Spinal cord (tissue), 10 donors: Measurements from ENCODE around the gene PACRG. TPM values are rescaled to one million over a fixed set of nuclear protein-coding genes. Genes with fewer than 3 reads are reported as not detected.

Experiments used
- DNase-seq, 6 donors: peaks; one replicate each; pipeline versions ENCODE4 v3.0.0 to v3.0.0-alpha.2; 2013 to 2015; ENCODE audit warnings: low spot score in 6 of 6, low read depth in 4 of 6
- H3K27ac ChIP-seq: one replicate; pipeline ENCODE4 v1.5.1; 2013; ENCODE audit warnings: low read depth, low read length, control low read depth
- H3K27me3 ChIP-seq: one replicate; pipeline ENCODE4 v1.6.1; 2013; ENCODE audit warnings: low read length; ENCODE audit not compliant: control insufficient read depth, insufficient read depth
- H3K36me3 ChIP-seq: one replicate; pipeline ENCODE4 v1.6.1; 2013; ENCODE audit warnings: low read length; ENCODE audit not compliant: control insufficient read depth, insufficient read depth
- H3K4me1 ChIP-seq: one replicate; pipeline ENCODE4 v1.6.1; 2013; ENCODE audit warnings: low read length; ENCODE audit not compliant: control insufficient read depth, insufficient read depth
- H3K4me3 ChIP-seq: one replicate; pipeline ENCODE4 v1.5.1; 2013; ENCODE audit warnings: low read depth, low read length, control low read depth
- H3K9me3 ChIP-seq: one replicate; pipeline ENCODE4 v1.6.1; 2013; ENCODE audit warnings: low read length; ENCODE audit not compliant: control insufficient read depth, insufficient read depth
- WGBS: methylation state at CpG from one replicate; pipeline ENCODE4 v1.1.5; 2013; ENCODE audit warnings: missing lambda C conversion rate; ENCODE audit not compliant: insufficient coverage; 5-methylcytosine and 5-hydroxymethylcytosine counted together
- polyA plus RNA-seq, 2 donors: library from polyadenylated mRNA; unstranded; fragments of 120-200 nt; gene quantifications; one replicate each; pipeline ENCODE4 v1.2.1, GENCODE V29; 2013; ENCODE audit not compliant: insufficient read length in 2 of 2
- total RNA-seq, 2 donors: library from RNA; depleted of rRNA in 1 of 2; stranded (reverse); fragments of 120-200 nt in 1 of 2; fragments of >200 nt in 1 of 2; gene quantifications; one replicate each; pipeline versions ENCODE4 v1.2.3 to v1.2.4, GENCODE V29; 2013 to 2014
- donor health status: healthy.

The PACRG gene
- total and polyA plus RNA-seq, 4 donors: 9.5 to 21.2 (median 17.8) TPM

DNA sequence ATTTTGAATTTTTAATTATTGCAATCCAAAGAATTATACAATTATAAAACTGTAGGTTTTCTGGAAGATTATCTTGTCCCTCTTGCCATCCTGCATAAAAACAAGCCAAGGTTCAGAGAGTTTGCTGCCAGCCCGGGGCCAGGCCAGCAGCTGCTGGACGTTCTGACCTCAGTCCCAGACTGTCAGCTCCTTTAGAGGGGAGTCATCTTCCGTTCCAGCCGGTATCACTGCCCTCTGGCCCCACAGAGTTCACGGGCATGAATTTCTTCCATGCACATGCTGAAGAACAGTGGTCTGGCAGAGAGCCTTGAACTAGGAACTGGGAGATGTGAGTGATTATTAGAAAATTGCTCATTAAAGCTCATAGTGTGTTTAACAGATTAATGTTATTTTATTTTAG, 556.4 kb downstream of the PACRG start:
- H3K36me3 ChIP-seq: no peaks in the 10 kb centered on the region
- H3K4me3 ChIP-seq: no peak overlapping the region
- peaks cover under 1% of the 10 kb centered on the region for H3K9me3 ChIP-seq
- H3K27me3 ChIP-seq: no peaks in the 10 kb centered on the region
- 78% methylated on average over 5 of the region's 5 CpGs for WGBS
- peaks cover 6% of the 10 kb centered on the region for H3K4me1 ChIP-seq
- no peak overlapping the region for H3K27ac ChIP-seq
- DNase-seq: no peak

DNA sequence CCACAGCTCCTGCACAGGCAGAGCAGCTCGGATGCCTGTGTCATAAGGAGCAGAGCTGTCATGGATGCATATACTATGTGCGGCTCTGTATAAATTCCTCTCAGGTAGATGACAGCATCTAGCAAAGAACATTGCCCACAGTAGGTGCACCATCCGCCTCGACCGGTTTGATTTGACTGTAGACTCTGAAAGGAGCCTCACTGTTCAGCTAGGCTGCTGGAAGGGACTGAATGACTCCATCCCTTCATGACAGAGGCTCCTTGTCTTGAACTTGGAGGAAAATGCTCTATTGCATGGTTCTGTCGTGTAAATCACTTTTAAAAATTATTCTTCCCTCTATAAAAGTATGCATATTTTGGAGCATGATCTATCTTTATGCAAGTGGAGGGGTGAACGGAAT, 557.9 kb downstream of the PACRG start:
- Histone ChIP-seq H3K36me3 (no peaks in the 10 kb centered on the region), H3K27me3 (no peaks in the 10 kb centered on the region), H3K4me1 (peaks cover 6% of the 10 kb centered on the region), H3K9me3 (no peaks in the 10 kb centered on the region), H3K27ac (peak overlapping the region; percentile 48), H3K4me3 (no peak overlapping the region)
- peak in 2 of 6 donors; percentile 23 to 40 for DNase-seq
- 63% methylated on average over 5 of the region's 7 CpGs for WGBS

DNA sequence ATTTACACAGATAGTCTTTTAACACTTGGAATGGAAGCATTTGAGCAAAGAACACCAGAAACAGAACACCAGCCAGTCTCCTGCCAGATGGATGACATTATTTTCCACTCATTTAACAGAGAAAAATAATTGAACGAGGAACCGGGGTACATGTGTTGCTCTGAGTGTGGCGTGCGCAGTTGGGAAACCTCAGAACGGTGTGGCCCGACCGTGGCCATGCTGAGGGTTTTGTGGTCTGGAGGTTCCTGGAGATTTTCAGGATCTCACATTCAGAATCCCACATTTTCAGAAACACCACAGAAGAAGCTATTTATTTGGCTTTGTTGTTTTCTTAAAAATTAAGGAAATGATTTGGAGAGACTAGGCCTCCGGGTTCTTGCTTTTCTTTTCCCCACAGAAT, 559.9 kb downstream of the PACRG start:
- peak in 1 of 6 donors; percentile 19 for DNase-seq
- Histone ChIP-seq H3K27me3 (no peaks in the 10 kb centered on the region), H3K4me3 (no peak overlapping the region), H3K4me1 (peaks cover 6% of the 10 kb centered on the region), H3K36me3 (no peaks in the 10 kb centered on the region), H3K27ac (no peak overlapping the region), H3K9me3 (no peaks in the 10 kb centered on the region)
- WGBS: no CpG with 5 or more reads among the region's 8 CpGs

DNA sequence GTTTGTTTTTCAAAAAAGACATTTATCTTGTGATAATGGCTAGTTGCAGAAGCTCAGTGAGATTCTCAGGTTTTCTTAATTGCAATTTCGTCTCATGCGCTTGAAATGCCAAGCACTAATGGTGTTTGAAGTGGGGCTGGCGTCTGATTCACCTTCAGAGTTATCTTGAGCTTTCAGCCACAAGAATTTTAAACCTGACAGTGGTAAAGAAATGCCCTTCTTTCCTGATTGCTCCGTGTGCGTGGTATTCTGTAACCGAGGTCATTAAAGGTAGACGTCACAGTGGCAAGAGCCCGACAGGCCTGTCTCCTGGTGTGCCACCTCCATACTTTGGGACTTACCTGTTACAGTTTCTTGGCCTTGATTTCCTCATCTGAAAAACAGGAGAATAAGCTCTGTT, 560.3 kb downstream of the PACRG start:
- 95% methylated on average over 8 of the region's 8 CpGs for WGBS
- no peak overlapping the region for H3K27ac ChIP-seq
- no peak overlapping the region for H3K4me3 ChIP-seq
- H3K9me3 ChIP-seq: no peaks in the 10 kb centered on the region
- peaks cover 6% of the 10 kb centered on the region for H3K4me1 ChIP-seq
- no peaks in the 10 kb centered on the region for H3K27me3 ChIP-seq
- no peak for DNase-seq
- H3K36me3 ChIP-seq: no peaks in the 10 kb centered on the region

DNA sequence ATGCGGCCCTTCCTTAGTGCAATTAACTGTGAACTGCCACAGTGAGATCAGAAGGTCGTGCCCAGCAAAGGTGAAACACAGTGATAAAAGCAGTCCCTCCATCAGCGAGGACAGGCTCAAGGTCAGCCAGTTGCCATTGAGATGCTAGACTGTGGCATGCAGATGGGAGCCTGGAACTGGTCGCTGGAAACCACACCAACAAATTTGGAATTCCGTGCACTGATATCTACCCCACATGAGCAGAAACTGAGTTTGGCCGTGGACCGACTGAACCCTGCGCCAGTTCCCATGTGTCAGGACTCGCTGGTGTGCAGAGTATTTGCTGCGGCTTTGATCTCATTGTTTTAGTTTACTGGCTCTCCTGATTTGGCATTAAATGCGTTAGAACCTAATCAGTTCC, 561.1 kb downstream of the PACRG start:
- no peaks in the 10 kb centered on the region for H3K9me3 ChIP-seq
- DNase-seq: no peak
- H3K27me3 ChIP-seq: no peaks in the 10 kb centered on the region
- no peak overlapping the region for H3K4me3 ChIP-seq
- 75% methylated on average over 10 of the region's 11 CpGs for WGBS
- no peak overlapping the region for H3K27ac ChIP-seq
- H3K36me3 ChIP-seq: no peaks in the 10 kb centered on the region
- H3K4me1 ChIP-seq: peaks cover 6% of the 10 kb centered on the region

DNA sequence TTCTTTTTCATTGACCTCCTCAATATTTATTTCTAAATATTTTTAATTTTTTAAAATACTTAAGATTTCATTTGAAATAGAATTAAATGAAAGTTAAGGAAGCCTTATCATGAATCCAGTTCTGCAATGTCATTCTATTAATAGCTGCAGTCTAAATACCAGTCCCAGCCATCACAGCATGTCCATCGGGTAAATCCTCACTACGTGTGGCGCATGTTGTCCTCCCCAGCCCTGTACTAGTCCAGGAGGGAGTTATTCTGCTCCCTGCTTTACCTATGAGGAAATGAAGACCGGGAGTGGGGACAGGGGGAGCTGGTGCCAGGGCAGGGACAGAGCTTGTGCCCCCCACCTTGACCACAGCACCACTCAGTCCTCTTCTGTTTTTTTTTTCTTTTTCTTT, 561.7 kb downstream of the PACRG start:
- Histone ChIP-seq H3K27me3 (no peaks in the 10 kb centered on the region), H3K4me3 (no peak overlapping the region), H3K27ac (no peak overlapping the region), H3K9me3 (no peaks in the 10 kb centered on the region), H3K4me1 (peaks cover 6% of the 10 kb centered on the region), H3K36me3 (no peaks in the 10 kb centered on the region)
- DNase-seq: no peak
- no CpG with 5 or more reads among the region's 4 CpGs for WGBS

DNA sequence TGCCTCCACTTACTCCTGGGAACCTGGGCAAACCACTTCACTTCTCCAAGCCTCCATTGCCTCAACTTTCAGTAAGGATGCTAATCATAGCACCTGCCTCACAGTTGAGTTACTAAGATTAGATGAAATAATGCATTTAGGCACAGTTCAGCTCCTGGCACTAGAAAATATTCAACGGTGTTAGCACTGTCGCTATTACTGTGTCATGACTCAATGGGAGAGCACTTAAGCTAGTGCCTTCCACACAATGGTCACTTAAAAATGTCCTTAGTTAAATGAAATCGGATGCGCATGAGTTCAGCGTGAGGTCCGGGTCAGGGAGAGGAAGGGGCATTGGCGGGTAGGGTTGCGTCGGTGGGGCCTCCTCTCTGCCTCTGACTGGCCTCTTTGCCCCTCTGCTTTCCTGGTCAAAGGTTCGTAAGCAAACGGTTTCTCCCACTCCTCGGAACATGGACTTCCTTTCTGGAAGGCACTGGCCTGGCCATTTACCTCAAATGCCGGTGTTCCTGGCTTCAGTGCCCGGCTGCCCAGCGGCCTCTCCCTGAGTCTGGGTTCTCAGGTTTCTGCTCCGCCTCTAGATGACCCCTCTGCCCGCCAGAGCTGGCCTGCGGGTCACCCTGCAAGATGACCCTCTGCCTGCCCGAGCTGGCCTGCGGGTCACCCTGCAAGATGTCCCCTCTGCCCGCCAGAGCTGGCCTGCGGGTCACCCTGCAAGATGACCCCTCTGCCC, 562.9 kb downstream of the PACRG start:
- H3K27ac ChIP-seq: no peak overlapping the region
- H3K36me3 ChIP-seq: no peaks in the 10 kb centered on the region
- no peaks in the 10 kb centered on the region for H3K4me1 ChIP-seq
- no peak overlapping the region for H3K4me3 ChIP-seq
- no peaks in the 10 kb centered on the region for H3K9me3 ChIP-seq
- WGBS: 91% methylated on average over 21 of the region's 22 CpGs
- no peaks in the 10 kb centered on the region for H3K27me3 ChIP-seq
- DNase-seq: no peak

DNA sequence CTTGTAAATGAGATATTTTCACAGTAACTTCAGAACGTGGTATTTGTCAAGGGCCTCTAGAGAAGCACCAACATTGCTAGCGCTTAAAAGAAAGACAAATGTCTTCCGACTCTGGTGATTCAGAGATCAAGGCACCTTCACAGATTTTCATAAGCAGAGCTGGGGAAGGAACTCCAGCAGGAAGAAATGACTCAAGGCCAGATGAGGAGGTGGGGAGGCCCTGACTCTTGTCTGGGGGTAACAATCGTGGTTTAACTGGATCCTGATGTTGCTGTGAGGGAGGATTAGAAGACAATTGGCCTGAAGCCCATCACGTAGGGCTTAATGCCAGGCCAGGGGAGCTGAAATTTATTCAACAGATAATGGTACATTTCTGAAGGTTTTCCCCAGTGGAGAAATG, 563.8 kb downstream of the PACRG start:
- no peaks in the 10 kb centered on the region for H3K27me3 ChIP-seq
- H3K4me3 ChIP-seq: no peak overlapping the region
- H3K4me1 ChIP-seq: no peaks in the 10 kb centered on the region
- no peak for DNase-seq
- no peak overlapping the region for H3K27ac ChIP-seq
- no peaks in the 10 kb centered on the region for H3K36me3 ChIP-seq
- WGBS: 87% methylated on average over 5 of the region's 5 CpGs
- no peaks in the 10 kb centered on the region for H3K9me3 ChIP-seq

DNA sequence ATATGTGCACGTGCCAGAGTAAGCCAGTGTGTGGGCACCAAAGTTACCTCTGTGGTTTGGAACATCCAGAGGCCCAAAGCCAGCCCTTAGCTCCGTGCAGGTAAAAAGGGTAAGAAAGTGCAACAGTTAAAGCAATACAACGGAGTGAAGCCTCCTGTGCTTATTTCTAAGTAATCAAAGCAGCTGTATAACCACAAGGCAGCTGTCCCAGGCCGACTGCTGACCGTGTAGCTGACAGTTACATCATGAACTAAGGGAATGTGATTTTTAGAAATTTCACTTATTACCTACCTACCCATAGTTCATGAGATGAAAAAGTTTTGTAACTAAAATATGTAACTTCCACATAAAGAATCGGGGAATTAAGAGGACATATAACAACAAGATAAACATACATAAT, 565.5 kb downstream of the PACRG start:
- H3K27ac ChIP-seq: no peak overlapping the region
- 79% methylated on average over 2 of the region's 6 CpGs for WGBS
- H3K4me1 ChIP-seq: no peaks in the 10 kb centered on the region
- no peak for DNase-seq
- H3K4me3 ChIP-seq: no peak overlapping the region
- H3K27me3 ChIP-seq: no peaks in the 10 kb centered on the region
- H3K36me3 ChIP-seq: no peaks in the 10 kb centered on the region
- no peaks in the 10 kb centered on the region for H3K9me3 ChIP-seq

DNA sequence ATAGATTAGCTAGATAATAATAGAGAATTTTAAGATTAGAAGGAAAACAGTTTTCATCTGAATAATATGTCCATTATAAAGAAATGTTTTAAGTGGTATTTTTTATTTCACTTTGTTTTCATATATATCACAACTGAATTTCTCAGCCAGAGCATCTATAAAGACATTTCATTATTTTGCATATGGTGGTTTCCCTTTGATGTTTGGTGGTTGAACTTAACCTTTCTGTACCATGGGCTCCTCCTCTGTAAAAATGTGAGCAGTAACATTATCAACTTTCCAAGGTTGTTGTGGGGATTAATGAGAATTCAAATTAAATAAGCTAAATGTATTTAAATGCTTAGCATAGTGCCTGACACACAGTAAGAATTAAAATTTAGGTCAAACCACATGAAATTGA, 567.0 kb downstream of the PACRG start:
- no peaks in the 10 kb centered on the region for H3K9me3 ChIP-seq
- no peaks in the 10 kb centered on the region for H3K4me1 ChIP-seq
- H3K27ac ChIP-seq: no peak overlapping the region
- no peaks in the 10 kb centered on the region for H3K27me3 ChIP-seq
- H3K36me3 ChIP-seq: no peaks in the 10 kb centered on the region
- DNase-seq: no peak
- H3K4me3 ChIP-seq: no peak overlapping the region
